C4-2B (cell line): ENCODE results near the gene SLC39A11.
"Not testable (repeated sequence)": the region's sequence is repeated elsewhere in the genome, so short reads cannot be mapped to it uniquely, and the experiment has no call there.

Experiments used
- H3K27ac ChIP-seq: fragments of 450-650 bp; 2 replicates; pipeline ENCODE4 v1.5.1; 2017
- ZFX ChIP-seq: fragments of 450-650 bp; IDR thresholded peaks from 2 replicates; pipeline ENCODE4 v1.6.1; 2017
- TF ChIP-seq, protein P1 (sequence below): fragments of 450-650 bp; conservative IDR thresholded peaks from 2 replicates; pipeline ENCODE4 v1.5.1; 2017; ENCODE audit warnings: mild to moderate bottlenecking

The SLC39A11 gene

DNA sequence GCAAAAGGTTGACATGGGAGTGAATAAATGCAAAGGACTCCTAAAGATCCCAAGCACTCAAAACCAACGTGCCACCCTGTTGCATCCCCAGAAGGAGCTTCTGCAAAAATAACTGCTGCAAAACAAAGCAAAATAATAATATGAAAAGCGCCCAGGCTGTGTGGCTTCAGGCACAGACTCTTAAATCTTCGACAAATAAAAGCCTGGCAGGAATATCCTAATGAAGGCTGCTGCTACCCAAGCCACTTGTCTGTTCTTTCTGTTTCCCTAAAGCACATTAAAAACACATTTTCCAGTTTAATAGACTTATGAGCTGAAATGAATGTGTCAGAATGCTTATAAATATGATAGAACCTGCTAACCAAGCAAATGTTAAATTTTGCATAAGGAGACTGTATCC lies 154.0 kb downstream of the SLC39A11 start:
- TF ChIP-seq ZFX, result no peak
- TF ChIP-seq, protein P1, sequence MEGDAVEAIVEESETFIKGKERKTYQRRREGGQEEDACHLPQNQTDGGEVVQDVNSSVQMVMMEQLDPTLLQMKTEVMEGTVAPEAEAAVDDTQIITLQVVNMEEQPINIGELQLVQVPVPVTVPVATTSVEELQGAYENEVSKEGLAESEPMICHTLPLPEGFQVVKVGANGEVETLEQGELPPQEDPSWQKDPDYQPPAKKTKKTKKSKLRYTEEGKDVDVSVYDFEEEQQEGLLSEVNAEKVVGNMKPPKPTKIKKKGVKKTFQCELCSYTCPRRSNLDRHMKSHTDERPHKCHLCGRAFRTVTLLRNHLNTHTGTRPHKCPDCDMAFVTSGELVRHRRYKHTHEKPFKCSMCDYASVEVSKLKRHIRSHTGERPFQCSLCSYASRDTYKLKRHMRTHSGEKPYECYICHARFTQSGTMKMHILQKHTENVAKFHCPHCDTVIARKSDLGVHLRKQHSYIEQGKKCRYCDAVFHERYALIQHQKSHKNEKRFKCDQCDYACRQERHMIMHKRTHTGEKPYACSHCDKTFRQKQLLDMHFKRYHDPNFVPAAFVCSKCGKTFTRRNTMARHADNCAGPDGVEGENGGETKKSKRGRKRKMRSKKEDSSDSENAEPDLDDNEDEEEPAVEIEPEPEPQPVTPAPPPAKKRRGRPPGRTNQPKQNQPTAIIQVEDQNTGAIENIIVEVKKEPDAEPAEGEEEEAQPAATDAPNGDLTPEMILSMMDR, result no peak

DNA sequence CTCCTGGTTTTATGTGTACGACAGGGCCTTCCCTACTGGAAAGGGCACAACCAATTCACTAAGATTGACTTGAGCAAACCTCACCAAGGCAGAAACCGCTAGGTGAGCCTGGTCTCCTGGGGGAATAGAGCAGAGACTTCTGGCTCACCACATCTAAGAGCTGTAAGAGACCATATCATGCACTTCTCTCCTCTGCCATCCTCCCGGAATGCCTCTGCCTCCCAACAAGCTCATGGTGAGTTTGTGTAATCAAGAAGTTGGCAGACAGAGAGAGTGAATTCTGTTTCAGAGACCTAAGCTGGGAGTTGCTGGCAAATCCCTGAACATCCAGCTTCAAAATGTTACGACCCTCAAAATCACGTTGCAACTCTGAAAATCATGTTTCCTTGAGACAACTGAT lies 154.8 kb downstream of the SLC39A11 start:
- no peak overlapping the region for H3K27ac ChIP-seq
- TF ChIP-seq, protein P1, result no peak
- no peak for TF ChIP-seq ZFX

More for the DNA sequence above, 154.0 kb downstream of the SLC39A11 start:
- H3K27ac ChIP-seq, result no peak overlapping the region

DNA sequence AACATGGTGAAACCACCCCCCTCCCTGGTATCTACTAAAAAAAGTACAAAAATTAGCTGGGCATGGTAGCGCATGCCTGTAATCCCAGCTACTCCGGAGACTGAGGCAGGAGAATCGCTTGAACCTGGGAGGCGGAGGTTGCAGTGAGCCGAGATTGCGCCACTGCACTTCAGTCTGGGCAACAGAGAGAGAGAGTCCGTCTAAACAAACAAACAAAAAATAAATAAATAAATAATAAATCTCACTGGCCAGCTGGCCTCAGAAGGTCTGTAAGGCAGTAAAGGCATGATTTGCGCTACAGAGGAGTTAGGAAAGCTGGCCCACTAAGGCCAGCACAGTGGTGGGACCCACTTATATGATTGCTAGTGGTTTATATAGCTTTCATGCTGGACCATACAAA lies 155.2 kb downstream of the SLC39A11 start:
- not testable (repeated sequence) for H3K27ac ChIP-seq

DNA sequence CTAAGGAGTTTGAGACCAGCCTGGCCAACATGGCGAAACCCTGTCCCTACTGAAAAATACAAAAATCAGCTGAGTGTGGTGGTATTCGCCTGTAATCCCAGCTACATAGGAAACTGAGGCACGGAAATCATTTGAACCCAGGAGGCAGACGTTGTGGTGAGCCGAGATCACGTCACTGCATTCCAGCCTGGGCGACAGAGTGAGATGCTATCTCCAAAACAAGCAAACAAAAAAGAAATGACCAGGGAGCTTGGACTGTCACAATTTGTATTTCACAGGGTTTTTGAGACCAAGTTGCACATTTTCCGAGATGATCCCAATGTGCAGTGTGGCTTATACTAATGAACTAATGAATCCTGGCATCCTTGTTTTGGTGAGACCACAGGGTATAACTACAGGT lies 156.5 kb downstream of the SLC39A11 start:
- H3K27ac ChIP-seq, result peak overlapping the region; percentile 25

DNA sequence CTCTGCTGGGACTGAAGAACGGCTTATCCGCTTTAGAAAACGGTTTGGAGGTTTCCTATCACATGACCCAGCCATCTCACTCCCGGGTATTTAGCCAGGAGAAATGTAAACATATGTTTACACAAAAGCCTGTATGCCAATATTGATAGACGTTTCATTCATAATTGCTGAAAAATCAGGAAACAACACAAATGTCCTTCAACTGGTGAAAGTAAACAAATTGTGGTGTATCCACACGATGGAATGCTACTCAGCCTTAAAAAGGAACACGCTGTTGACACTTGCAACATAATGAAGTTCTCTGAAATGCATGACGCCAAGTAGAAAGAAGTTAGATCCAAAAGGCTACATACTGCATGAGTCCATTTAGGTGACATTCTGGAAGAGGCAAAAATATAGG lies 157.6 kb downstream of the SLC39A11 start:
- TF ChIP-seq, protein P1, result no peak
- no peak for TF ChIP-seq ZFX
- no peak overlapping the region for H3K27ac ChIP-seq

More for the DNA sequence above, 156.5 kb downstream of the SLC39A11 start:
- TF ChIP-seq, protein P1, result no peak
- no peak for TF ChIP-seq ZFX

DNA sequence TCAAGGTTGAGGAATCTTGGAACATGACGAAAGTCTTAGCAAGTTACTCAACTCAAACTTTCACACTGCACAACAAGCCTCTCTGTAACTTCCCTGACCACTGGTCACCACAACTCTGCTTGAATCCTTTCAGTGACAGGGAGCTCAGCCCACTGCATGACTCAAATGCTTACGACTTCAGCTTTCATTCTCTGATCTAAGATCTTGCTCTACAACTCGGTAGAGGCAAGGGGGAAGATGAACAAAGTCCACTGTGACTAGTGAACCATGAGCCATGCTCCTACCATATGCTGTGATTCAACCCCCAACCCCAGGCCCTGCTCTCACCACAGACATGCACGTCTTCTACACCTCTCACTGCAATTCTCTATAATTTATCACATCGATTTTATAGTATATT lies 160.9 kb downstream of the SLC39A11 start:
- TF ChIP-seq ZFX, result no peak
- TF ChIP-seq, protein P1, result no peak
- H3K27ac ChIP-seq, result no peak overlapping the region

DNA sequence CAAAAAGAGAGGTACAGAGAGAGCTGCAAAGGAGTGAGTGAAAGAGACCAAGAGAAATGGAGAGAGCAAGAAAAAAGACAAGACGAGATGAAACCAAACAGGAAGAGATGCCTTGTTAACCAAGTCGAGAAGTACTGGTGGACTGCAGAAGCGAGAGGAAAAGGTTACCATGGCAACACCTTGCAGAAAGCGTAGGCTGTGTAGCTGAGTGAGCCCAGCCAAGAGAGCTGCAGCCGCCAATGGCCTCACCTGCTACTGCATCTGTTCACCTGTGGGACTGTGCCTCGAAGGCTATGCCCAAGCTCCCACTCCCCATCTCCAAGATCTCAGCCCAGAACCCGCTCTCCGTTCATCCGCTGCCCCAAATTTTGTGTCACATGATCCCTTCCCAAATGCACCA lies 161.3 kb downstream of the SLC39A11 start:
- no peak overlapping the region for H3K27ac ChIP-seq

DNA sequence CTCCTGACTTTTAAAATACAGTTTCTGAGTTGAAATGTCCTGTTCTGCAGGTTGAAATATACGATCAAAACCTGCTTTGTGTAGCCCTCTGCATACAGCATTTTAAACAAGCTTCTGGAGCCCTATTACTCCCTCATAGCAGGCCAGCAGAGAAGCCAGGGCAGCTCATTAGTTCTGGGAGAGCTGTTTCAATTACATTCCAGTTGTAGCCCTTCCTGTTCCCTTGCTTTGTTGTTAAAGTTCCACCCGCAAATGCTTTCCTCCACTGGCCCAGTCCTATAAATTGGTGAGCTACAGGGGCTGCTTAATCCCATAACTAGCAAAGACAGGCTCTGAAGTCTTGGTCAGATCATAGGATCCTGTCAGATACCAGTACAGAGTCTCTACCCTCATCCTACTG lies 162.5 kb downstream of the SLC39A11 start:
- no peak for TF ChIP-seq ZFX
- TF ChIP-seq, protein P1, result no peak
- no peak overlapping the region for H3K27ac ChIP-seq

More for the DNA sequence above, 161.3 kb downstream of the SLC39A11 start:
- TF ChIP-seq ZFX, result no peak
- TF ChIP-seq, protein P1, result no peak
